CD4-positive, alpha-beta T cell treated with Interferon gamma for 1 hour (primary cell): ENCODE results near the gene GMDS.

Experiments
- DNase-seq: peaks from one replicate; pipeline ENCODE4 v3.0.0-alpha.2; 2020

Gene GMDS

DNA sequence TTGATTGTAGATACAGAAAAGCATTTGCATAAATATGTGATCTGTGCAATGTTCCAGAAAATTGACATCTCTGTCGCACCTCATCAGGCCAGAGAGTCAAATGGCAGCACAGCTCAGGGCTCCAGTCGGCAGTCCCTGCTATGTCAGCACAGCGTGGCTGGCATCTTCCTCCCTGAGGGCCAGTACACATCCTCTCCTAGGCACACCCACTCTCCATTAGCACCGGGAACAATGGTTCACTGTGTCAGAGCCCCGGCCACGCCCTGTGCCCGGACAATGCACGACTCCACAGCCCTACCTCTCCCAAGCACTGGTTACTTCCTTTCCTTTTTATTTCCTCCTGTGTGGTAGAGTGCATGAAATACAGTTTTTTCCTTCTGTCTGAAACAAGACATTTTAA, 520.8 kb downstream of the GMDS start:
- DNase-seq = no peak

DNA sequence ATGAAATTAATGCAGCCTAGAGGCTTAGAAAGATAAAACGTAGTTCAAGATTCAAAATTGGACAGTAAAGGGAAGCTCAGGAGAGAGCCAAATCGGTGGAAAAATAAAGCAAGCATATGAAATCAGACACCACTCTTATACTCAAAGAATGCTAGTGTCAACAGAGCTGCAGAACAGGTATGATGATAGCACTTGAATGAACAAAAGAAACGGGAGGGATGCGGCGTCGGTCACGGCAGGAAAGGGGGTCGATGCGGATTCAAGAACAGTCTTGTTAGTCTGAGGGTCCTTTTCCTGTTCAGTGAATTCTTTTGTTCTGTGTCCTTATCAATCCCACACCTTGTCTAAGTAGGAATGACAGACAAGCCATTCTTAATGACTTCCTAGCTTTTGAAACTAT, 521.3 kb downstream of the GMDS start:
- no peak for DNase-seq

- no peak for DNase-seq
Measured at GRCh38 chr6:1722801-1723200, 522.6 kb downstream of the GMDS start.

DNA sequence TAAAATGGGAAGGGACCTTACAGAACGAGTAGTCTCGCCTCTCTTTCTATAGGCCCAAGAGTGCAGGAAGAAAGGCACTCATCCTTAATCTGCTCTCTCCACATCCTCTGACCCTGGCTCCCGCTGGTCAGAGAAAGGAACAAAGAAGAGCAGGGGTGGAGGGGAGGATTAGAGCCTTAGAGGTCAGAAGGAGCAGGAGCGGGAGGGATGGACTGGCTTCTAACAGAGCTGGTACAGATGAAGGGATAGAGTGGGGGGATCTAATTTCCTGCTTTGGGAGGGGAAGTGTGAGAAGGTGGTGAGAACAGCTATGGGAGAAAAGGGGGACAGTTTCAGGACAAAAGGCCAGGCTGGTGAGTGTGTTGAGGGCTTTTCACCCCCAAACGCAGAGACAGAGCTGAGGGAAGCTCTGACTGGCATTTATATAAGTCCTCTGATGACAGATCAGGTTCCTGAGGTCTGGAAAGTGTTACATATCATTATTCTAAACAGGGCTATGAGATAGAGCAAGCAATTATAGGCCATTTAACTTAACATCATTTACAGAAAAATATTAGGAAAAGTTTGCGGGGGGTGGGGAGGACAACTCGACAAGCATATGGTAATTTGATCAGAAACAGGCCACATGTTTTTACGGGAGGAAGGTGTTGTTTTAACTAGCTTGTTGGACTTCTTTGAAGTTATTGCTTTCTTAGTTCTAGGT, 524.6 kb downstream of the GMDS start:
- no peak for DNase-seq

DNA sequence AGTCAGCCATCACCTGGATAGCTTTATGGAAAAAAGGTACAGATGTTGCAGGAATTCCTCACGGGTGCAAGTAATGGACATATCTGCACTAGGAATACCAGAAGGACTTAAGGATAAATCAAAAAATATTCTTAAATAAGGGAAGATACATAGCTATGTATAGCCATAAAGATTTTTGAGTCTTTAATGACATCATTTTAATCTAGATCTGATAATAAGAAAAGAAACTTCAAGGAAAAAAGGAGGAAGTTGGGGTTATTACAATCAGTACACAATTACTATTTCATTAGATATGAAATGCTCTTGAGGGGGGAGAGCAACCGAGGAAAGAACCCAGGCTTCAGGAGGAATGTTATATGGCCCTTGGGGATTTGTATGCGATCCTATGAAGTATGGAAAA, 525.5 kb downstream of the GMDS start:
- DNase-seq = no peak

- no peak for DNase-seq
Measured at GRCh38 chr6:1716868-1717267, 528.5 kb downstream of the GMDS start.

GRCh38 chr6:1716396-1716795, 529.0 kb downstream of the GMDS start:
- no peak for DNase-seq

GRCh38 chr6:1715336-1715735, 530.1 kb downstream of the GMDS start:
- DNase-seq = no peak

- no peak for DNase-seq
Measured at GRCh38 chr6:1714654-1715053, 530.8 kb downstream of the GMDS start.

DNA sequence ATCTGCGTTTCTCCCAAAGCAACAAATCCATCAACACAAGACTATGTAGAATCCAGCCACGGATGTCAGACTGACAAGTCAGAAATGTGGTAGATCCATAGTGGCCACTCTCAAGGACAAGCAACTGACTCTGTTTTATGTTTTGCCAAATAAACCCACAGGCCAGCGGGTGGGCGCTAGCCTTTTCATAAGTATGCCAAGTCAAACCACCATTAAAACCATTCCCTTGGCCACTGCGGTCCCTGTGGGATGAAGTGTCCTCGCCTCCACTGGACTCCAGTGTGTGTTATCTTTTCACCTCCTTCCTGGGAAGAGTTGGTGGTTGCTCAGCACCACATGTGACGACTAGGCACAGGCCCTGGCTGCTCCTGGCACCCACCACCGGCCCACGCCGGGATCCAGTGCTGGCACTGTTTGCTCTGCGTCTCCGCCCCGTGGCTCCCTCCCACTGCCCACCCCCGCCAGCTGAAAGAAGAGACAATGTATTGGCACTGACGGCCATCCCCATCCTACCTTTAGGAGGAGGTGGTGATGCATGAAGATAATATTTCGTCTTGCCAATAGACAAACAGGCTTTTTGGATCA, 532.3 kb downstream of the GMDS start:
- DNase-seq = no peak

- no peak for DNase-seq
Measured at GRCh38 chr6:1712451-1712850, 533.0 kb downstream of the GMDS start.

DNA sequence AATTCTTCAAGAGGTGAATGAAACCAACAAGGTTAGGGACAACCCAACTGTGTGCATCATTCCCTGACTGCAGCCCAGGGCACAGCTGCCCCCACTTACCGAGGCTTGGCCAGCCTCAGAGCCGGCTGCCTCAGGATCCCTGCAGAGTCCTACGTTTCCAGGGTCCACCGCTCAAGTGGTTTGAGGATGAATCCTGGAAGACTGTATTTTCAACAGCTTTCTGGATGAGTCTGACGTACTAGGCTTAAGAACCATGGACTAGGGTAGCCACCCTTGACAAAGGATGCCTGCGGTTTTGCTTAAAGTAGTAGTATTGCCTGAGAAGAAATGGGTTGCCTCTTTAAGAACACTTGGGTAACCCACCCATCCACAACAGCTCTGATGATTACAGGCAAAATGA, 534.3 kb downstream of the GMDS start:
- no peak for DNase-seq

DNA sequence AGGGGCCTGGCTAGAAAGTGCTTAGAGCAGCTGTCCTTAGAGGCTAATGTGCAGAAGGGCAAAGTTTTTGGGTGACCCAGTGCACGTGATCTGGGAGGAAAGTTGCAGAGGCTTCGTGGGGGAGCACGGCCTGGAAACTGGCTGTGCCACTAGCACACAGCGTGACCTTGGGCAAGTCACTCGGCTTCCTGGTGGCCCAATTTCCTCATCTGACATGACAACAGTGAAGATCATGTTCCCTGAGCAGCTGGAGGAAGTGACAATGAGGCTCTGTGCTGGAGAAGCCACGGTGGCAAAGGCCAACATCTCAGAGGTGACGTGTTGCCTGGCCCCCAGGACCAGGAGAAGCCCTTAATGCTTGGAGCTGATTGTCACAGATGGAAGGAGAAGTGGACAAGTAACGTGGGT, 536.2 kb downstream of the GMDS start:
- peak; percentile 43 for DNase-seq

- no peak for DNase-seq
Measured at GRCh38 chr6:1708820-1709219, 536.6 kb downstream of the GMDS start.

- DNase-seq = no peak
Measured at GRCh38 chr6:1708122-1708521, 537.3 kb downstream of the GMDS start.

- DNase-seq = no peak
Measured at GRCh38 chr6:1705630-1706029, 539.8 kb downstream of the GMDS start.

DNA sequence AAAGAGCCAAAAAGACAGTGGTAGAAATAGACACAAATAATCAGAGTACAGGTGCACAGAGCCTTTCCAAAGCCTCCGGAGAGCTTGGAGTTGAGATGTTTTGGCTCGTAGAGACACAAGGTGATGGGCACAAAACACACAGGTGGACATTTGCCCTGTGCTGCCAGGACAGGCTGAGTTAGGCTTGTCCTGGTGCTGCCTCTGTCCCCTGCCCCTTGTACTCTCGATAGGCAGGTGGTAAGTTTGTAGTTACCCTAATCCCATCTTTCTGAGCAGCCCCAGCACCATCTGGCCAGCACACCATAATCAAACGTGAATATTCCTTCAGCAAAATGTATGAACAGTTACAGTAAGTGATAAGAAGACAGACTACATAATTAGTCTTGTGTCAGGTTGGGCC, 540.2 kb downstream of the GMDS start:
- DNase-seq = no peak

DNA sequence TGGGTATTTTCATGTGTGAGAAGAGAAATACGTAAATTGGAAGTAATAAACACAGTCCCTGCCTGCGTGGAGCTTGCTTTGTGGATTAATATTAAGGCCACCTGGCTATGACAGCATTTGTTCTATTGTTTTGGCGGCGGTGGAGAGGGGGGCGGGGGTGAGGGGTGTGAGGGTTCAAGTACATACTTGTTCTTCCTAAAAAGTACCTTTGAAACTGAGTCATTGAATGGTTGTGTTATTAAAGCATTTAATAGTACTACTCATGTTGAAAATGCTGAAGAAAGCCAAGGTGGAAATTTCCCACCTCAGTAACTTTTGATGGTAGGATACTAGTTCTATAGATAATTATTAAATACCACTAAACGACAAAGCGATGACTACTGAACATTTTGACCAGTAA, 540.7 kb downstream of the GMDS start:
- no peak for DNase-seq

GRCh38 chr6:1703923-1704322, 541.5 kb downstream of the GMDS start:
- DNase-seq = no peak

DNA sequence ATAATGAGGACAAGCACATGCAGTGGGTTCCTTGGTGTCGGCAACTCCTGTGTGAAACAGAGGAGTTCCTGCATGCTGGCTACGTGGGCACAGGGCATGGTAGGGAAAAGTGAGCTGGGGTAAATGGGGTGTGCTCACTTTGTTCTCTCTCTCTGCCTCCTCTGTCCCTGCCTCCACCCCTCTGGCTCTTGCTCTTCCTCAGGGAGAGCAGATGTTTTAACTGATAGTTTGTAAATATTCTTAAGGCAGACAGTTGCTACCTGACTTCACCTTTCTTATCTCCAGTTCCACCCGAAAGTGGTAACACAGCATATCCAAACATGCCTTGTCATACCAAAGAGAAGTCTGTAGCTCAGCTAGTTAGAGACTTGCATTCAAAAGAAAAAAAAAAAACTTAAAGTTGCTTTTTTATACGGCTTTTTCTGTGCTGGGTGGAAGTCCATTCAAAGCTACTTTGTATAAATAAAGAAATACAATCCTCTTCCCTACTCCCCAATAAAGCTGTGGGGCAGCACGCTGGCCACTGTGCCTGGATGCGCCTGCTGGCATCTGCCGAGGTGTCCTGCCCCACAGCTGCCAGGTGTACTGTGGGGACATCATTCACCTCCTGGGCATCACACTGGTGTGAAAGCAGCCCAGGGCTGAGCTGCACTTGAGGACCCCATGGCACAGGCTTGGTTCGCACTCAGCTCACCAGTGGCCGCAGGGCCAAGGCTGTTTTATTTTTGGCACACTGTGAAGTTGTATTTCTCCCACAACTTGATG, 542.1 kb downstream of the GMDS start:
- DNase-seq = no peak

DNA sequence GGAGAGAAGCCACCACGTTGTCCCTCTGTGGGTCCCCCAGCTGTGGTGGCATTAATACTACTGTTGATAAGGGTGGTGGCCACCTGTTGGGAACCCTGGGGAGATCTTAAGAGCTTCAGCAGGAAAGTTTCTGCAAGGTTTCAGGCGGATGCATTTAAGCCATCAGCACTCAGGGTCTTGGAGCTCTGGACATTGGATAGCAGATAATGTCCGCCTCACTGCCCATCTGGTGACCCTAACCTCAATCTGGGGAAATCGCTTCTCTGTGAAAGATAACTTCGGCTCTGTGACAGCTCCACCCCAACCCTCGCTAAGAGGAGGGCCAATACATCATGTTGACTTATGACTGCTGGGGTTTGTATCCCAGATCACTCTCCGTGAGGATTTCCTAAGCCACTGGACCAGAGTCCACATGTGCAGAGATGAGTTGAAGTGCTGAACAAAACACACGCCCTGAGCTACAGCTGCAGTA, 542.8 kb downstream of the GMDS start:
- DNase-seq = no peak

GRCh38 chr6:1701668-1702353, 543.6 kb downstream of the GMDS start:
- DNase-seq = no peak

DNA sequence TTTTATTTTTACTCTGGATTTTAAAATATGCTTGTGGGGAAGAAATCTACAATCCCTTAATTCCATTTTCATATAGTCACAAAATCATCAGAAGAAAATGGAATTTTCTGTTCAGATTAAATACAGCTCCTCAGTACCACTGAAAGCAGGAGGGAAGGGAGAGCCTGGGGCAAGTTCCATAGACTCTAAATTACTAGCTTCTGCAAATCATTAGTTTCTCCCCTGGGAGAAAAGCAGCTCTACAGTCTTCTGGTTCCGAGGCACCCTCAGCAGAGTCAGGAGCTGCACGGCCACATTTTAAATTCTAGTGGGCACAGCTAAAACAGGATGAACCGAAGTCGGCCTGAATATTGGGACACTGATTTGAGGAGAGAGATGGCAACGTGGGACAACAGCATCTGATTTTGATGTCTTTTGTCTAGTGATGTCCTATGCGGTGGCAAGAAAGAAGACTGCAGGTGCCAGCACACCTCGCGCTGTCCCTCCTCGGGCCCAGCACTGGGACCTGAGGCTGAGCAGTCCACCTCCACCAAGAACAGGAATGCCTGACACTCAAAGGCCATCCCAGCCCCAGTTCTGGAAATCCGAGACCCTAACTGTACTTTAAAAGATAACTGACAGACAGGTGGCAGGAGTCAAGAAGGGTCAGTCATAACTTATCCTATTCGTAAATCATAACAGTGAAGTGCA, 545.0 kb downstream of the GMDS start:
- DNase-seq = no peak
